ENCODE data around the gene ATOH8.

ATOH8 gene

GRCh38 chr2:85786865-85787264 is 33.1 kb downstream of the ATOH8 start:
- no peak for DNase-seq (ENCODE audit: low spot score)

- DNase-seq (ENCODE audit: low spot score): no peak
Measured at GRCh38 chr2:85787282-85787980, 33.6 kb downstream of the ATOH8 start.

GRCh38 chr2:85787981-85788340 is 34.2 kb downstream of the ATOH8 start:
- DNase-seq (ENCODE audit: low spot score): no peak

GRCh38 chr2:85788603-85789002 is 34.8 kb downstream of the ATOH8 start:
- DNase-seq (ENCODE audit: low spot score): no peak

GRCh38 chr2:85789271-85789670 is 35.5 kb downstream of the ATOH8 start:
- DNase-seq (ENCODE audit: low spot score): no peak

- no peak for DNase-seq (ENCODE audit: low spot score)
Measured at GRCh38 chr2:85790032-85790431, 36.2 kb downstream of the ATOH8 start.

GRCh38 chr2:85790499-85791188 is 36.9 kb downstream of the ATOH8 start:
- DNase-seq (ENCODE audit: low spot score): no peak

GRCh38 chr2:85791704-85792565 is 38.1 kb downstream of the ATOH8 start:
- no peak for DNase-seq (ENCODE audit: low spot score)

GRCh38 chr2:85792783-85793441 is 39.1 kb downstream of the ATOH8 start:
- DNase-seq (ENCODE audit: low spot score): no peak

GRCh38 chr2:85793584-85793983 is 39.8 kb downstream of the ATOH8 start:
- no peak for DNase-seq (ENCODE audit: low spot score)

GRCh38 chr2:85794038-85794441 is 40.2 kb downstream of the ATOH8 start:
- DNase-seq (ENCODE audit: low spot score): no peak

- no peak for DNase-seq (ENCODE audit: low spot score)
Measured at GRCh38 chr2:85794491-85795121, 40.8 kb downstream of the ATOH8 start.

- DNase-seq (ENCODE audit: low spot score): no peak
Measured at GRCh38 chr2:85795331-85796045, 41.7 kb downstream of the ATOH8 start.

GRCh38 chr2:85796046-85796340 is 42.2 kb downstream of the ATOH8 start:
- DNase-seq (ENCODE audit: low spot score): no peak

GRCh38 chr2:85796341-85797262 is 42.8 kb downstream of the ATOH8 start:
- no peak for DNase-seq (ENCODE audit: low spot score)

GRCh38 chr2:85797263-85797660 is 43.5 kb downstream of the ATOH8 start:
- DNase-seq (ENCODE audit: low spot score): no peak

GRCh38 chr2:85797921-85798320 is 44.1 kb downstream of the ATOH8 start:
- DNase-seq (ENCODE audit: low spot score): no peak

GRCh38 chr2:85799215-85799956 is 45.6 kb downstream of the ATOH8 start:
- no peak for DNase-seq (ENCODE audit: low spot score)

- DNase-seq (ENCODE audit: low spot score): no peak
Measured at GRCh38 chr2:85800586-85800985, 46.8 kb downstream of the ATOH8 start.

GRCh38 chr2:85801871-85802270 is 48.1 kb downstream of the ATOH8 start:
- no peak for DNase-seq (ENCODE audit: low spot score)

All from CD4-positive, alpha-beta T cell treated with Interleukin-15 for 4 hours (primary cell).